HCT116 (cell line): ENCODE data around the gene KRT28.

Source experiments
- CBX3 ChIP-seq: IDR thresholded peaks from 2 replicates; pipeline ENCODE4 v1.6.1; 2012; ENCODE audit warnings: low read depth
- CTCF ChIP-seq, 3 experiments: fragments of 200-600 bp in 1 of 3; sonication (generic) in 1 of 3; IDR thresholded peaks in 2 of 3; conservative IDR thresholded peaks in 1 of 3; 2 replicates each; pipeline ENCODE4 v1.5.1; 2012 to 2017; ENCODE audit warnings: low read depth in 2 of 3, low read length in 2 of 3, antibody characterized with exemption in 1 of 3, borderline replicate concordance in 1 of 3, control low read depth in 1 of 3, mild to moderate bottlenecking in 1 of 3, mixed read lengths in 1 of 3, mixed run types in 1 of 3, moderate library complexity in 1 of 3; ENCODE audit not compliant: insufficient read depth in 1 of 3
- EGR1 ChIP-seq: IDR thresholded peaks from 2 replicates; pipeline ENCODE4 v1.6.1; 2012; ENCODE audit warnings: low read depth
- EZH2 ChIP-seq: fragments of 200-600 bp; sonication (generic); IDR thresholded peaks from 2 replicates; pipeline ENCODE4 v1.6.1; 2017; ENCODE audit warnings: antibody characterized with exemption, mixed run types
- EZH2phosphoT487 ChIP-seq: fragments of 200-600 bp; IDR thresholded peaks from 2 replicates; pipeline ENCODE4 v1.6.1; 2018; ENCODE audit warnings: antibody characterized with exemption, borderline replicate concordance
- MAX ChIP-seq: IDR thresholded peaks from 2 replicates; pipeline ENCODE4 v1.6.1; 2012
- POLR2A ChIP-seq: IDR thresholded peaks from 2 replicates; pipeline ENCODE4 v1.7.0; 2011; ENCODE audit warnings: borderline replicate concordance; ENCODE audit not compliant: insufficient read depth, insufficient read length; ENCODE audit errors: extremely low read depth
- POLR2AphosphoS5 ChIP-seq: IDR thresholded peaks from 2 replicates; pipeline ENCODE4 v1.6.1; 2011; ENCODE audit warnings: mild to moderate bottlenecking, low read depth, low read length, moderate library complexity
- RAD21 ChIP-seq: IDR thresholded peaks from 2 replicates; pipeline ENCODE4 v1.6.1; 2012; ENCODE audit warnings: low read depth, mild to moderate bottlenecking
- SIN3A ChIP-seq: IDR thresholded peaks from 2 replicates; pipeline ENCODE4 v1.6.1; 2012; ENCODE audit warnings: low read depth
- YY1 ChIP-seq: IDR thresholded peaks from 2 replicates; pipeline ENCODE4 v1.6.1; 2011; ENCODE audit warnings: low read length, low read depth, moderate library complexity, mild to moderate bottlenecking; ENCODE audit not compliant: insufficient replicate concordance; ENCODE audit errors: extremely low read depth

- TF ChIP-seq SIN3A, result no peak
- TF ChIP-seq CTCF (IDR thresholded peaks at IDR 0.05 in 2 of 3, conservative IDR thresholded peaks at IDR 0.05 in 1 of 3; ENCODE audit: borderline replicate concordance in 1 of 3, insufficient read depth in 1 of 3, low read depth in 2 of 3, low read length in 2 of 3), result no peak
- no peak for TF ChIP-seq EZH2
- TF ChIP-seq RAD21, result no peak
- no peak for TF ChIP-seq EGR1
- TF ChIP-seq CBX3, result no peak
- no peak for TF ChIP-seq EZH2phosphoT487
- no peak for TF ChIP-seq POLR2A
- TF ChIP-seq YY1, result no peak
- TF ChIP-seq POLR2AphosphoS5, result no peak
- no peak for TF ChIP-seq MAX
These were observed 12.9 kb upstream of the KRT28 start for GRCh38 chr17:40812639-40813038.
